K562 (cell line): ENCODE results near the gene VWA8. TPM values are rescaled to one million over a fixed set of nuclear protein-coding genes. Genes with fewer than 3 reads are reported as not detected.
A peak's percentile ranks its signal among the peaks of the same experiment; 100 is the strongest.
"Not testable (repeated sequence)": the region's sequence is repeated elsewhere in the genome, so short reads cannot be mapped to it uniquely, and the experiment has no call there.

ENCODE experiments used
- ATAC-seq: fragments of 200-7000 bp; cut with Tn5 transposase; 3 replicates; pipeline ENCODE4 v1.9.1; 2020; ENCODE audit warnings: moderate library complexity
- BruUV-seq: library from RNA; stranded (reverse); fragments of 400-500 nt; replicated peaks from 2 replicates; lab custom pipeline; 2021; lab: Mats Ljungman, UMichigan
- CTCF ChIA-PET: fragments of 300-600 bp; formaldehyde crosslinking; extraction: SDS; loops from one replicate; lab custom pipeline; 2021; ENCODE audit warnings: low intra/inter-chr PET ratio; lab: Yijun Ruan, JAX
- POLR2A ChIA-PET: fragments of 300-600, 350-650 bp; sonication (Branson Sonifier 250); formaldehyde crosslinking; extraction: SDS; loops from one replicate; lab custom pipeline; 2021; ENCODE audit warnings: antibody characterized with exemption, inconsistent platforms; lab: Yijun Ruan, JAX
- DNase-seq, 4 experiments: peaks; one replicate each; pipeline versions ENCODE4 v3.0.0 to v3.0.0-alpha.2; 2011 to 2018; ENCODE audit warnings: low spot score in 3 of 4, mixed read lengths in 3 of 4; ENCODE audit errors: extremely low read depth in 1 of 4
- FAIRE-seq: peaks from 2 replicates; lab custom pipeline; 2011; peaks lifted over from hg19 to GRCh38; lab: Jason Lieb, UNC
- H2AFZ ChIP-seq: 2 replicates; pipeline ENCODE4 v1.6.0; 2011; ENCODE audit warnings: low read depth, low read length, control low read depth, inconsistent platforms
- H3K27ac ChIP-seq: fragments of 200-600 bp; 3 replicates; pipeline ENCODE4 v1.8.0; 2011; ENCODE audit warnings: low read depth, mild to moderate bottlenecking, control low read depth, inconsistent platforms, low read length, moderate library complexity, mixed read lengths; ENCODE audit errors: extremely low read depth
- H3K27me3 ChIP-seq, 2 experiments: fragments of 300-600 bp in 1 of 2; 2 replicates in 1 of 2; 3 replicates in 1 of 2; pipeline versions ENCODE4 v1.6.0 to v1.8.0; 2011; ENCODE audit warnings: inconsistent platforms in 2 of 2, low read length in 2 of 2, mild to moderate bottlenecking in 1 of 2, mixed read lengths in 1 of 2, moderate library complexity in 1 of 2; ENCODE audit not compliant: control insufficient read depth in 2 of 2, insufficient read depth in 2 of 2
- H3K36me3 ChIP-seq: fragments of 300-600 bp; 3 replicates; pipeline ENCODE4 v1.8.0; 2011; ENCODE audit warnings: mild to moderate bottlenecking, low read length, inconsistent platforms; ENCODE audit not compliant: control insufficient read depth, insufficient read depth
- H3K4me1 ChIP-seq, 2 experiments: fragments of 200-600 bp in 1 of 2; replicated peaks in 1 of 2; 2 replicates in 1 of 2; 3 replicates in 1 of 2; pipeline versions ENCODE4 v1.5.1 to v1.8.0; 2011; ENCODE audit warnings: inconsistent platforms in 2 of 2, low read length in 2 of 2, mild to moderate bottlenecking in 1 of 2, mixed read lengths in 1 of 2, moderate library complexity in 1 of 2; ENCODE audit not compliant: control insufficient read depth in 2 of 2, insufficient read depth in 2 of 2
- H3K4me2 ChIP-seq: 2 replicates; pipeline ENCODE4 v1.6.1; 2011; ENCODE audit warnings: low read length, control low read depth, inconsistent platforms, mixed read lengths; ENCODE audit not compliant: insufficient read depth
- H3K4me3 ChIP-seq: fragments of 200-600 bp; sonication (generic), shearing (Covaris generic); 2 replicates; pipeline ENCODE4 v1.5.1; 2016; ENCODE audit warnings: control low read depth, inconsistent platforms
- H3K79me2 ChIP-seq: fragments of 200-600 bp; 3 replicates; pipeline ENCODE4 v1.8.0; 2011; ENCODE audit warnings: low read length, inconsistent platforms; ENCODE audit not compliant: control insufficient read depth, insufficient read depth
- H3K9ac ChIP-seq, 2 experiments: 2 replicates each; pipeline versions ENCODE4 v1.6.0 to v1.6.1; 2011; ENCODE audit warnings: low read depth in 2 of 2, low read length in 2 of 2, control low read depth in 1 of 2, inconsistent platforms in 1 of 2, mild to moderate bottlenecking in 1 of 2, mixed read lengths in 1 of 2; ENCODE audit not compliant: insufficient read depth in 1 of 2
- H3K9me1 ChIP-seq: one replicate; pipeline ENCODE4 v1.6.0; 2011; ENCODE audit warnings: inconsistent platforms, mild to moderate bottlenecking, low read length, moderate library complexity; ENCODE audit not compliant: control insufficient read depth, insufficient read depth
- H3K9me3 ChIP-seq: replicated peaks from 2 replicates; pipeline ENCODE4 v1.5.1; 2011; ENCODE audit warnings: low read depth, low read length, inconsistent platforms; ENCODE audit not compliant: control insufficient read depth, insufficient read depth
- H4K20me1 ChIP-seq: replicated peaks from 2 replicates; pipeline ENCODE4 v1.6.1; 2011; ENCODE audit warnings: low read length, inconsistent platforms, mixed read lengths; ENCODE audit not compliant: control insufficient read depth, insufficient read depth
- CHD7 ChIP-seq: fragments of 200-600 bp; sonication (generic); IDR thresholded peaks from one replicate; pipeline ENCODE4 v1.6.1; 2012; ENCODE audit warnings: mild to moderate bottlenecking, low read depth, low read length, inconsistent platforms
- EHMT2 ChIP-seq: fragments of 450-650 bp; IDR thresholded peaks from 2 replicates; pipeline ENCODE4 v1.6.1; 2018; ENCODE audit warnings: antibody characterized with exemption
- FOXK1 ChIP-seq: sonication (generic); formaldehyde crosslinking; IDR thresholded peaks from 2 replicates; pipeline ENCODE4 v1.8.0; 2022; ENCODE audit warnings: missing genetic modification reagents, mild to moderate bottlenecking, borderline replicate concordance
- PRPF4 ChIP-seq: fragments of 200-400 bp; formaldehyde crosslinking; IDR thresholded peaks from one replicate; pipeline ENCODE4 v1.6.1; 2017; ENCODE audit warnings: low read length, low read depth, mild to moderate bottlenecking; ENCODE audit not compliant: insufficient read depth, poor library complexity, severe bottlenecking
- ZNF146 ChIP-seq: IDR thresholded peaks from one replicate; pipeline ENCODE4 v1.6.1; 2018; ENCODE audit warnings: missing compliant biosample characterization; ENCODE audit not compliant: unreplicated experiment
- WGBS: fragments of 100-300 bp; shearing (Covaris generic); methylation state at CpG from one replicate; pipeline ENCODE4 v1.1.6; 2016; ENCODE audit warnings: low coverage, mixed read lengths; ENCODE audit not compliant: insufficient coverage; ENCODE audit errors: missing lambda C conversion rate; 5-methylcytosine and 5-hydroxymethylcytosine counted together
- in situ Hi-C: fragments of 300-500 bp; cut with MboI; formaldehyde crosslinking; loops from 4 replicates; pipeline ENCODE4 v1.15.0; 2018; ENCODE audit warnings: inconsistent platforms, mixed read lengths
- intact Hi-C: fragments of 100-400 bp; cut with micrococcal nuclease; formaldehyde crosslinking; loops from 2 replicates; pipeline ENCODE4 v1.14.2; 2022
- polyA plus RNA-seq, 8 experiments: library from polyadenylated mRNA; depleted of rRNA in 4 of 8; stranded (reverse) in 5 of 8; unstranded in 3 of 8; fragments of >200 nt; fragmentation: Nextera tagmentation in 2 of 8; fragmentation: Illumina TruSeq in 1 of 8; extraction: Ambion mirVana in 2 of 8; extraction: Trizol in 1 of 8; gene quantifications; 2 replicates each; pipeline versions ENCODE4 v1.2.1 to v1.2.3, GENCODE V29; 2011 to 2014; ENCODE audit warnings: inconsistent platforms in 1 of 8, missing spikeins in 1 of 8
- total RNA-seq, 7 experiments: library from RNA; depleted of rRNA in 6 of 7; stranded (reverse); fragments of >200 nt in 6 of 7; fragmentation: Illumina TruSeq in 2 of 7; extraction: Trizol in 2 of 7; gene quantifications; 2 replicates each; pipeline versions ENCODE4 v1.2.1 to v1.2.3, GENCODE V29; 2011 to 2021; ENCODE audit warnings: low replicate concordance in 1 of 7

The VWA8 gene
- total and polyA plus RNA-seq, 9 of the 15 experiments (the other 6 are each of a cell fraction or from before 2014, with no cell fraction given) = 2.1 to 18.5 (median 13.3) TPM

DNA sequence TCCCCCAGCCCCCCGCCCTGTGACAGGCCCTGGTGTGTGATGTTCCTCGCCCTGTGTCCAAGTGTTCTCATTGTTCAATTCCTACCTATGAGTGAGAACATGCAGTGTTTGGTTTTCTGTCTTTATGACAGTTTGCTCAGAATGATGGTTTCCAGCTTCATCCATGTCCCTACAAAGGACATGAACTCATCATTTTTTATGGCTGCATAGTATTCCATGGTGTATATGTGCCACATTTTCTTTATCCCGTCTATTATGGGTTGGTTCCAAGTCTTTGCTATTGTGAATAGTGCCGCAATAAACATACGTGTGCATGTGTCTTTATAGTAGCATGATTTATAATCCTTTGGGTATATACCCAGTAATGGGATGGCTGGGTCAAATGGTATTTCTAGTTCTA, 343.3 kb downstream of the VWA8 start:
- H3K4me3 ChIP-seq, H3K27me3 ChIP-seq, ATAC-seq, H3K79me2 ChIP-seq, H3K4me1 ChIP-seq, H4K20me1 ChIP-seq, H3K9me3 ChIP-seq, in situ Hi-C loops, intact Hi-C loops, H3K27ac ChIP-seq, POLR2A ChIA-PET, DNase-seq, H2AFZ ChIP-seq, H3K4me2 ChIP-seq, H3K9me1 ChIP-seq, FAIRE-seq, BruUV-seq, H3K36me3 ChIP-seq, CTCF ChIA-PET, H3K9ac ChIP-seq: not testable (repeated sequence)
- WGBS = 91% methylated on average over 4 of the region's 5 CpGs
- TF ChIP-seq ZNF146 (CRISPR knock-in tag) = peak; percentile 10

DNA sequence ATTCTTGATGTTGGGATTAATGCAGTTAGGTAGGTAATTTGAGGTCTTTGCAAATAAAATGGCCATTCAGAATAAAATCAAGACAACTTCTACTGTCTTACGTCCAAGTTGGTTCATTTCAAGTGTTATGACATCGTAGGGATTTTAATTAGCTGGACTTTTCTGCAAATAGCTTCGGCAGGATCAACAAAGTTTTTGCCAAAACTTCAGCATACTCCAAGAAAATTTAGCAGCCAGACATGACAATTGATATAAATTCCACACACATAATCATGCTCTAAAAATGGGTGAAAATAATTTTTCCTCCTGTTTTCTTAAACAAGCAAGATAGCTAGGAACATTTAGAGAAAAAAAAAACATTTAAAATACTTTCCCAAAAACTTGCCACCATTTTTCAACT, 344.8 kb downstream of the VWA8 start:
- Histone ChIP-seq H3K9me1 (no peaks in the 10 kb centered on the region), H3K79me2 (no peaks in the 10 kb centered on the region), H3K27me3 (no peaks in the 10 kb centered on the region), H3K4me1 (no peaks in the 10 kb centered on the region), H3K4me2 (no peak overlapping the region), H4K20me1 (no peaks in the 10 kb centered on the region), H3K36me3 (peaks cover 22% of the 10 kb centered on the region; the same call in 2 of the 3 replicates), H3K27ac (no peak overlapping the region), H3K4me3 (no peak overlapping the region), H3K9me3 (no peaks in the 10 kb centered on the region), H3K9ac (no peak overlapping the region), H2AFZ (no peak overlapping the region)
- no TSS peak for BruUV-seq
- no peak for DNase-seq
- ChIA-PET POLR2A (no interaction called here), CTCF (no interaction called here)
- no peak for ATAC-seq
- 96% methylated on average over 3 of the region's 3 CpGs for WGBS
- in situ Hi-C loops (no loop called here), intact Hi-C loops (no loop called here)
- no peak for FAIRE-seq
- no peak for TF ChIP-seq PRPF4
- no peak for TF ChIP-seq FOXK1 (CRISPR knock-in tag)
- no peak for TF ChIP-seq EHMT2
- no peak for TF ChIP-seq CHD7
